ENCODE results near the gene CDHR4.
"Not testable (repeated sequence)": the region's sequence is repeated elsewhere in the genome, so short reads cannot be mapped to it uniquely, and the experiment has no call there.

The CDHR4 gene

DNA sequence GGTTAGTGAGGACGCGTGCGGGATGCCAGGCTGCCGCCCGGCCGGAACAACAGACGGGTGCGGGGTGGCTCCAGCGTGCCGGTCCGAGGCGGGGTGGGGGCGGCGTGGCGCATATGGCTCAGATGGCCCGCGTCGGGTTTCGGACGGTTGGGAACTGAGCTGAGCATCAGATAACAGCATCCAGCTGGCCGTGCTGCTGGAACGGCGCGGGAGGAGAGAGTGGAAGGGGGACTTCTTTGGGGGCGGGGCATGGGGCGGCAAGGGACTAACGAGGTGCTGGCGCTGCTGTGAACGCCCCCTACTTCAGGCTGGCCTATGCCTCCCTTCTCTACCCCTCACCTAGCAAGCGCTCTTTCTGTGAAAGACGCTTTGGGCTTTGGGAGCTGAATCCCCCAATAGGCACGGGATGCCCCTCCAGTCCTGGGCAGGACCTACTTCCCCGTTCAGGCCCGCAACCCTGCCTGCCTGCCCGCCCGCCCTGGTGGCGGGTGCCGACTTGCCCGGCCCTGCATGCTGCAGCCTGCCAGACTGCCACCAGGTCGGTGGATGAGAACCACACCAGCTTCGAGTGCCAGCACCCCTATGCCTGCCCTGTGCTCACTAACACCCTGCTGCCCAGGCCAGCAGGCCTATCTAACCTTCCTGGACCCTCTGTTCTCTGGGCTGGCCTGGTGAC is 3.9 kb upstream of the CDHR4 start:
- no peak for DNase-seq (ENCODE audit: low read depth)

DNA sequence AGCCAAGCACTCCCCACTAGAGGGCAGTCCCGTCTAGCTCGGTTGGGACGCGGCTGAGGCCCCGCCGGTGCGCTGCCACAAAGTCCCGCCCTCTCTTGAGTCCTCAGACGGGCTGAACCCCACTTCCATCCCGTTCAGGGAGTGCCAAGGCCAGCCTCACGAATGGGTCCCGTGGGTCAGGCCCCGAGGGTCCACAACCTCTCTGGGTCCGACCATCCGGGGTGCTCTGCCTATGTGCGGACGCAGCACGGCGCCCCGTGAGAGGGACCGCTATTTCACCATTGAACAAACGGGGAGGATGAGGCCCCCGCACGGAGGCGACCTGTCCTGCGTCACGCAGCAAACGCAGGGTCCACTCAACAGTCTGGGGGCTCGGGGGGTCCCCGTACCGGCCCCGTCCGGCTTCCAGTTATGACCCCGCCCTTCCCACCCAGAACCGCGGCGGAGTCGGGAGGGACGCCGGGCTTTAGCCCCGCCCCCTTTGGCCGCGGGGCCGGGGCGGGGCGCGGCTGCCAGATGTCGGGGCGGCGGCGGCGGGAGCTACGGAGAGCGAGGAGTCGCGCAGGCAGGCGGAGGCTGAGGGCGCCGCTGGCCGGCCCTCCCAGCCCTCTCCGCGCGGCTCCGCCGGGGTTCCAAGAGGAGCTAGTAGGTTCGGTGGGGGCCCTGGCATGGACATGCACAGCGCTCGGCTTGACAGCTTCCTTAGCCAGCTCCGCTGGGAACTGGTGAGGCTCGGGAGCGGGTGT is 3.2 kb upstream of the CDHR4 start, which contains the start of gene INKA1:
INKA1 (plus strand) TSS at position 543 of the 746 bp plus-strand sequence; CDS start at position 675, 132 bp downstream.
- DNase-seq (ENCODE audit: low read depth), result peak; percentile 63

DNA sequence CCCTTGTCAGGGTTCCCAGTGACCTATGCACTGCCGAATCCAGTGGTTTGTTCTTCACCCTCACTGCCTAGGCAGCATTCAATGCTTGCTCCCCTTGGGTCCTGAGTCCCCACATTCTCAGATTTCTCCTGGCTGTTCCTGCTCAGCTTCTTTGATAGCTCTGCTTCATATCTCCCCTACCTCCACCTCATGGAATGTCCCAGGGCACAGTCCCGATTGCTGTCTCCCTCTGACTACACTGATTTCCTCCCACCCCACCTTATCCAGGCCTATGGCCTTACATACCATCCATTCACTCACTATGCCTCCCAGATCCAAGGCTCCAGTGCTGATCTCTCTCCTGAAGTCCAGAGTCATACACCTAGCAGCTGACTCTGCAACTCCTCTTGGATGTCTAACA is 1.5 kb upstream of the CDHR4 start:
- DNase-seq (ENCODE audit: low read depth), result no peak

DNA sequence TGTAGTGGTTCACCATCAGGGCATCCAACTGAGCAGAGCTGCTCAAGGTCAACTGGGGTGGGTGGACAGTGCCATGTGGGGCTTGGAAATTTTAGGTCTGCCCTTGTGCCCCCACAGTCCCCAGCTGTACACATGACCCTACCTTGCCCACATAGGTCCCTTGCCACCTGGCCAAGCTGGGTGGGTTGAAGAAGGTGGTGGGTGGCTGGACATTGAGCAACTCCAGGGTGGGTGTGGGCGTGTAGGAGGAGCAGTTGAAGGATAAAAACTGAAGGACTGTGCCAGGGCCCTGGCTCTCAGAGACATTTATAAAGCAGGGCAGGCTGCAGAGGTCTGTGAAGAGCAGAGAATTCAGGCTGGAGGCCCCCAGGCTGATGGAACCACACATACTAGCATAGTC is 568 bp downstream of the CDHR4 start:
- no peak for DNase-seq (ENCODE audit: low read depth)

DNA sequence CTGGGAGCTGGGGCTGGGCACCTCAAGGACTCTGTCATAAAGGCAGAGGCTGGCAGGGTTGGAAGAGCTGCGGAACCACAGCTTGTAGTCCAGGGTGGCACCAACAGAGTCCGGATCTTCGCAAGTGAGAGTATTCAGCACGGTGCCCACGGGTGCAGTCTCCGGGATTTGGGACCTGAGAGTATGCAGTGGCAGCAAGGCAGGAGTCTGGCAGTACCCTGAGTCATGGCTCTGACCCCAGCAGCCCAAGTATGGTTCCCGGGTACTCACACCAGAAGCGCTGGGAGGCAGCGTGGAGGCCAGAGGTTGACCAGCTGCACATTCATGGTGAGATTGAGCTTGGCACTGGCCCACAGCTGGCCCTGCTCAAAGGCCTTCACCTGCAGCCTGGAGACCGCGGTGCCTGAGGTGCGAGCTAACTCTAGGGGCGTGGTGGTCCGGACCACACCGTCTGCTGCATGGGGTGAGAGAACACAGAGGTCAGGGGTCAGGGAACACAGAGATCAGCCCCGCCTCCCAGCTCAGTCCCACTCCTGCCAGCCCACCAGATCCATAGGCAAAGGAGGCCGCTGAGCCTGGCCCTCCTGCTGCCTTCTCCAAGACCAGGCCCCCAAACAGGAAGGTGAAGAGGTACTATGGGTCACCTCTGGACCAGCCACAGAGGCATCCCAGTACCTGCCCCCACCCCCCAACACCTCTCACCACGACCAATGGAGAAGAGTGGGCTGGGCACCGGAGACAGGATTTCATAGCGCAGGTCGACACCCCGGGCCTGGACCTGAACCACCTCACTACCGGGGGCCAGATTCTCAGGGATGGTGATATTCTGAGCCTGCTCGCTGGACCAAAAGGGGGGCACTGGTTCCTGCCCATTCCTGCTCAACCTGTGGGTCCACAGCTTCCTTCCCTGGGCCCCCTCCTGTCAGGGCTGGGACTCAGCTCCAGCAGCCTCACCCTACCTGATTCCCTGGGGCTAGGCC is 4.5 kb downstream of the CDHR4 start:
- no peak for DNase-seq (ENCODE audit: low read depth)

DNA sequence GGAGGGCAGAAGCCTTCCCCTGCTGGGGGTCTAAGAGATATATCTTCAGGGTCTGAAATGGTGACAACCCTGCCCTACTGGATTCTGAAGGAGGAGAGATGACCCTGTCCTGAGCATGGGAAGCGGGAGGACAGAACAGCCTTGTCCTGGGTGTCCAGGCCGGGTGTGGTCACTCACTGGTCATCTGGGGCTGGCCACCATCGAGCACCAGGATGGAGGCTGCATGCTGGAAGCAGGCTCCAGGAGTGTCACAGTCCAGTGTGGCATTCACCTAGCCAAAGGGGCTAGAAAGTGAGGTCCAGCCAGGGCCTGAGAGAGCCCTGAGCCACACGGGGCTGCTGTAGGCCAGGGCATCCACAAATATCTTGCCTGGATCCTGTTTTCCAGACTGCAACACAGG is 5.2 kb downstream of the CDHR4 start:
- DNase-seq (ENCODE audit: low read depth), result no peak

DNA sequence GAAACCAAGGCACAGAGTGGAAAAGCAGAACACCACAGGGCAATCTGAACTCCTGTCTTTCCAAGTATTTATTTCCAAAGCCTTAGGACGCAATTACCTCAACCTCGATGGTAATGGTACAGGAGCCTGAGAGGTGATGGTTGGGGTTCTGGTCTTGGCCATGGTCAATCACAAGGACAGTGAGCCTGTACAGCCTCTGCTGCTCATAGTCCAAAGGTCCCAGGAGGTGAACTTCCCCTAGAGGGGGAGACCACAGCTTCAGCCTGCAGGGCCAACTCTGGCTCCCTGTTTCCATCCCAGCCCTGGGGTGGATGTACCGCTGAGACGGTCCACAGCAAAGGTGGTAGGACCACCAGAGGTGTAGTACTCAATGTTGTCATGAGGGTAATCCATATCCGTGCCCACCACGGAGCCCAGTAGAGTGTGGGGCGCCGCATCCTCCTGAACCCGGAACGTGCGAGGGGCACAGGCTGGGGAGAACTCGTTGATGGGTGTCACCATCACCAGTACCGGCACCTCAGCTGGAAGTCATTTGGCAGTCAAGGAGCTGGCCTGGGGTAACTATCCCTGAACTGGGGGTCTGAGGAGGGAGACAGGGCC is 6.1 kb downstream of the CDHR4 start:
- no peak for DNase-seq (ENCODE audit: low read depth)

DNA sequence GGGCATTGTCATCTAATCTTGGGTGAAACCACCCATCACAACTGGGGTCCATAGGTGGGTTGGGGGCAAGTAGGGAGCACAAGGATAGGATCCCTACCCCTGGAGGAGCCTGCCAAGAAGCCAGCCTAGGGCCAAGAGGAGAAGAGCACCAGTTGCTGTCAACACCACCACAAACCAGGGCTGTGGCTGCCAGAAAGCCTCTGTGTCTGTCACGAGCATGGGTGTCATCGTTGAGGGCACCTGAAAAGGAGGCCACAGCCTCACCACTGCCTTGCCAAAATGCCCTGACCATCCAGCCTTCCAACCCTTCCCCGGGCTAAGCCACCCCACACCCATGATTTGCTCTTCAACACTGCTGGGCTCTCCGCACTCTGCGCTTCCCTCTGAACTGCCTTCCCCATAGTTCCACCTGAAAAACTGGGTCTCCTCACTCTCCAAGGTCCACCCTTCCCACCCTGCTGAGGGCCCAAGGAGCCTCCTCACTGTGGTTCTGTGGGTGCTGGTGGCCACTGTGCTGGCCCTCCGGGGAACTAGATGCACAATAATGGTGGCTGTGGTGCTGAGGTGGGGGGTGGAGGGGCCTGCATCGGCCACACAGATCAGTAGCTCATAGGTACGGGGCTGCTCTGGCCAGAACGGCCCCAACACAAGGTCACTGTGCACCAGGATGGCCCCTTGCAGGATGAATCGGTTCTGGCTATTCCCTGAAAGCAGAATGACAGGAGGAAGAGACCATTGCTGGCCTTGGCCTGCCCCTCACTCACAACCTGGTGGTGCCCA is 7.1 kb downstream of the CDHR4 start:
- DNase-seq (ENCODE audit: low read depth), result no peak

DNA sequence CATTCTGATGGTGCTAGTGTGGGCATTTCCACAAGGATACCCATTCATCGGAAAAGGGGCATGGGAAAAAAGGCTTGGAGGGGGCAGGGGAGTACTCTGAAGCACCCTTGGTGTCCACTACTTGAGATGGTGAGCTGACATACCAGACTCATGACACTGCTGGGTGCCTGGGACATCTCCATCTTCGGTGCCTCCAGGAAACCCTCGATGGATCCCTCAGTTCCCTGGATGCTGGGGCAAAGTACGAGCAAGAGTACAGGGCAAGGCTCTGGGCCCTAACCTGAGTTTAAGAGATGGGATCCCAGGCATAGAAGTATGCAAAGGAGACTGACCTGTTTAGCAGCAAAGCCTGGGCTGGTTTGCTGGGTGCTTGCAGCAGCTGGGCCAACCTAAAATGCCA is 8.1 kb downstream of the CDHR4 start:
- no peak for DNase-seq (ENCODE audit: low read depth)

DNA sequence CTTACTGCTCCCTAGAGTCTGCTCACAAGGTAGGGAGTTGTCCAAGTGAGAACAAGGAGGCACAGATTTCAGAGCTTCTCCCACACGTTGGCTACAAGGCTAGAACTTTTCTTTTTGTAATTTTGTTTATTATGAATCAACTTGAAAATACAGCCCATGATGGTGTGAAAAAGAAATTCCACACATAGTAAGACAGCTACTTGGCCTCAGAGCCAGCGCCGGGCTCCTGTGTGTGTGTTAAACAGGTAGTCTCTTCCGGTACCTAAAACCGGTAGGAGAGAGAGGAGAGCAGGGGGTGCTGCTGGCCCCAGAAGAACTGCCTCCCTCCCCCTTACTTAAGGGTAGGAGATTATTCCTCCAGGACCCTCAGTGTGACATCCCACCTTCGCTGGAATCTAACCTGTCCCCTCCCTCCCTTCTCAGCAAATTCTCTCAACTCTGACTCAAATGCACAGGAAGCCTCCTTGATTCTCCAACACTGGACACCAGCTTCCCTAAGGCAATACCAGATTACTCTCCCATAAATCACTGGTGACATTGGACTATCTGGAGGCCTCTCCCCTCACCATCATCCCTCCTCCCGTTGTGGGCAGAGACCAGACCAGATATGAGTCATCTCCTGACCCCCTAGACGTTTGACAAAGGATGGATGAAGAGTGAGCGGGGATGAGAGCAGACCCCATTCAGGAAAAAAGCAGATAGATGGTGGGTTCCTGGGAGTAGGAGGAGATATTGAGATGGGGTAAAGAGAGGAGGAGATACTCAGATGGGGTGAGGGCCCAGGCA is 8.9 kb downstream of the CDHR4 start:
- DNase-seq (ENCODE audit: low read depth), result no peak

DNA sequence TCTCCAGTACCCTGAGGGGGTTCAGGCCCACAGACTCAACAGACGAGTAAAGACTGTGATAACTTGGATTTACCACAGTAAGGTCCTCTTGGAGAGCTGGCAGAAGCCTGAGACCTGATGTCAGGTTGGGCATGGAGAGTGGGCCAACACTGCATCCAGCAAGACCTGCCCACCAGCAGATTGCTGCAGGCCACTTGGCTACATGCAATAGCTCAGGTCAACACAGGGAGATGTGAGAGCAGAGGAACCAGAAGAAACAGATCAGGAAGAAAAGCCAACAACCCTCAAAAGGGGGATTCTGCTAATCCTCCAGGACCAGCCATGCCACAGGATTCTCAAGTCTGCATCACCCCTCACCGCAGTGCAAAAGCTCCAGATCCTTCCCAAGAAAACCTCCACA is 11.6 kb downstream of the CDHR4 start:
- no peak for DNase-seq (ENCODE audit: low read depth)

DNA sequence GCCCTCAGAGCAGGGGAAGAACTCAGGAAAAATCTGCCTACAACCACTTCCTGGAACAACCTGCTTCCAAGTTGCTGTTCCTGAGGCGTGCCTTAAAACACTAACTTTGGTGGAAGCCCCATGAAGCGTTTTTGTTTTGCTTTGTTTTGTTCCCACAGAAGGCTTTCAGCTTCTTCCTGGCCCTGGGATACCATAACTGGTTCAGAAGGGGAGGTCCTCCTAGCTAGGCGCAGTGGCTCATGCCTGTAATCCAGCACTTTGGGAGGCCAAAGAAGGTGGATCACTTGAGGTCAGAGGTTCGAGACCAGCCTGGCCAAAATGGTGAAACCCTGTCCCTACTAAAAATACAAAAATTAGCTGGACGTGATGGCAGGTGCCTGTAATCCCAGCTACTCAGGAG is 12.1 kb downstream of the CDHR4 start:
- DNase-seq (ENCODE audit: low read depth), result no peak

DNA sequence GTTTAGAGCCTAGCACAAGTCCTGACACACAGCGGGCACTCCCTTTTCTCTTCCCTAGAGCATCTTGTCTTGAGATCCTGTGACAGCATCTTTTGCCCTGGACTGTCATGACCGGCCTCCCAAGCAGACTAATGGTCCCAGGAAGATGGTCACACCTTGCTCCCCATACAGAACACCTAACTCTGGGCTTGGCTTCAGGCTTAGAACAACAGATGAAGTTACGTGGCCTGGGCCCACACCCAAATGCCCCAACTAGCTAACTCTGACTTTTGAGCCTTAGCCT is 12.6 kb downstream of the CDHR4 start:
- no peak for DNase-seq (ENCODE audit: low read depth)

DNA sequence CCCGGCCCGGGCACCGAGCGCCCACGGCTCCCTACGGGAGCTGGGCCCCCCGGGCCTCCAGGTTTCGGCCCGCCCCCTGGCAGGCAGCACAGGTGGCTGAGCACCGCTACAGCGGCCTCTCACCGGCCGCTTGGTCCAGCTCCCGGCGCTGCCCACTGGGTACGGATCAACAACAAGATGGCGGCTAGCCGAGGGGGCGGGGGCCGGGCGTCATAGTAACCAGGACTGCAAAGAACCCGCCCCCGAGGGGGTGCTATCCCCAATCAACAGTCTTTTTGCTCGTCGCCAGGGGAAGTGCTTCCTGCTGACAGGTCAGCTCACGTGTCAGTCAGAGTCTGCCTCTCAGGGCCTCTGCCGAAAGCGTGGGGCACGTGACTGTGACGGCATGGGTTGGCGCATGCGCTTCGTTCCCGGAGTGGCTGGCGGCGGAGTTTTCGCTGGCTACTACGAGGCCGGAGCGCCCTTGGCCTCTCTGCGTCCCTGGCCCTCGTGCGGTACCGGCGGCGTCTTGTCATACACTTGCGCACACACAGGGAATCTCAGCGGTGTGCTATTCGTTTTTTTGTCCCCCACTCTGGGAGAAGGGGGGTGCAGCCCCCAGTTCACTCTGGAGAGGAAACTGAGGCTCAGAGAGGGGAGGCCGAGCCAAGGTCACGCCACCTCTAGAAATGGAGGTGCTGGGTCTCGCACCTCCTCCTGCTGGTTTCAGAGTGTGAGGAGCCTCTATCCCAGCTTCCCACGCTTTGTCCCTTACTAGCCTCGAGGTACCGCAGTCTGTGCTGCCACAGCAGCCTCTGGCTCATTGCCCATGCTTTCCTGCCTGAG is 13.1 kb downstream of the CDHR4 start, which contains the start of gene IP6K1:
IP6K1 (minus strand) TSS at position 186 of the 825 bp plus-strand sequence. CDS start 38,502 bp downstream, outside the sequence.
- DNase-seq (ENCODE audit: low read depth), result peak; percentile 98

DNA sequence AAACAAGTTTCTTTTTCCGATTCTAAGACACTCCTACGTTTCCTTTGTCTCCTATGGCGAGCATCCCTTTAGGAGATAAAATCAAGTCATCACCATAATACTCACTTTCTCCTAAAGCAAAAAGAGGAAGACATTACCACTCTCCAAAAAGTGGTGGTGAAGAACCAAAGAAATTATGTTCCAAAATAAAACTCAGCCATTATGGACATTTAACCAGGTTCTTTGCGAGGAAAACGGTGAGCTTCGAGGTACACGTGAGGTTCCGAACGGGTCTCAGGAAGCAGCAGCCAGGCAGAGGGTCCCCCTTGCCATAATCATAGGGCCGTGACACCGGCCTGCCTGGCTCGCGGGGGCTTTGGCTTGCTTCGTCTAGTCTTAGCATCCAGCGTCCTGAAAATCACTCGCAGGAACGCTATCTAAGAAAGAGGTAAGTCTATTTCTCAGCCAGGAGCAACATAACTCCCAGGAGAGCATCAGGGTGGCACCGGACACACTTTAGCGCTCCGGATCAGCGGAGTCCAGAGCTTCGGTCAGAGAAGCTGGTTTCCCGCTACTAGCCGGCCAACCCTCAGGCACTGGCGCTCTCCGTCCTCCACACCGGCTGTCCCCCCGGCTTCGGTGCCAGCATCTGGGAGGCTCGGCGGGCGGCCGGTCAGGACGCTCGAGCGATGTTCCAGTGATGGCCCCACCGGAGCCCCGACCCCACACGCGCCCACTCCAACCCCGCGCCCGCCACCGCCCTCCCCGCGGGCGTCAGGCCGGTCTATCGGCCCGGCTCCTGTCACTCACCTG is 13.9 kb downstream of the CDHR4 start:
- no peak for DNase-seq (ENCODE audit: low read depth)

DNA sequence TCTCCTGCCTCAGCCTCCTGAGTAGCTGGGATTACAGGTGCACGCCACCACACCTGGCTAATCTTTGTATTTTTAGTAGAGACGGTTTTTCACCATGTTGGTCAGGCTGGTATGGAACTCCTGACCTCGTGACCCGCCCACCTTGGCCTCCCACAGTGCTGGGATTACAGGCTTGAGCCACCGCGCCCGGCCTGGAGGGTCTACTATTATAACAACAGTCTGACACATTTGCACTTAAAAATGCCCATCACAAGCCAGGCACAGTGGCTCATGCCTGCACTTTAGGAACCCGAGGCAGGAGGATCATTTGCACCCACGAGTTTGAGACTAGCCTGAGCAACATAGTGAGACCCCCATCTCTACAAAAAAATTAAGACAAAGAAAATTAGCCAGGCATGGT is 17.4 kb downstream of the CDHR4 start:
- not testable (repeated sequence) for DNase-seq (ENCODE audit: low read depth)

DNA sequence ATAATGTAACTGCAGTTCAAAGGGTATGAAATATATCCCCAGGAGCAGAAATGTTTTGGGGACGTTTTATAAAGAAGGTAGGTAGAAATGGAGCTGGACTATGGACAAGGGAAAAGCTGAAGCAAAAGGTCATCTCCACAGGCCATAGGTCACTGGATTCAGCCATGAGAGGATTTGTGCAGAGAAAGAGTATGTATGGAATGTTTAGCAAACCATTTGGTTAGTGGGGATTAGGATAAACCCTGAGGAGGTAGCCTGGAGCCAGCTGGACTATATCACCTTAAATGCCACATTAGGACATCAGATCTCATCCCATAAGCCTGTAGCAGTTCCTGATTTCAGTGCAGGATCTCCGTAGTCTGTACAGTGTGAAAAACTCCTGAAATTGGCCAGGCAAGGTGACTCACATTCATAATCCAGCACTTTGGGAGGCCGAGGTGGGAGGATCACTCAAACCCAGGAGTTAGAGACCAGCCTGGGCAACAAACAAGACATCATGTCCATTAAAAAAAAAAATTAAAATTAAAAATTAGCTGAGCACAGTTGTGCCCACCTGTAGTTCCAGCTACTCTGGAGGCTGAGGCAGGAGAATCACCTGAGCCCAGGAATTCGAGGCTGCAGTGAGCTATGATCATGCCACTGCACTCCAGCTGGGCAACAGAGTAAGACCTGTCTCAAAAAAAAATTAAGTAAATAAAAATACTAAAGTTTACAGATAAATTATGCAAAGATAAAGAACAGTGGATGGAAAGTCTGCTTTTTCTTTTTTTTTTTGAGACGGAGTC is 18.1 kb downstream of the CDHR4 start:
- no peak for DNase-seq (ENCODE audit: low read depth)

DNA sequence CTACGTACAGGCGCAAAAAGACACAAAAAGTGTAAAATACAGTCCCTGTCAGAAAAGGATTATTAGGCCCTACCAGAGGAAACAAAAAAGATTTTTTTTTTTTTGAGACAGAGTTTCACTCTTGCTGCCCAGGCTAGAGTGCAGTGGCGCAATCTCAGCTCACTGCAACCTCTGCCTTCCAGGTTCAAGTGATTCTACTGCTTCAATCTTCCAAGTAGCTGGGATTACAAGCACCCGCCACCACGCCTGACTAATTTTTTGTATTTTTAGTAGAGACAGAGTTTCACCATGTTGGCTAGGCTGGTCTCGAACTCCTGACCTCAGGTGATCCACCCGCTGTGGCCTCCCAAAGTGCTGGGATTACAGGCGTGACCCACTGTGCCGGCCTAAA is 18.7 kb downstream of the CDHR4 start:
- not testable (repeated sequence) for DNase-seq (ENCODE audit: low read depth)

Measured in stimulated activated CD8-positive, alpha-beta memory T cell treated with anti-CD3 and anti-CD28 coated beads, Interleukin-15, amount 100 ng/mL, for 24 hours (primary cell).